ENCODE data around the gene CHEK2. TPM values are rescaled to one million over a fixed set of nuclear protein-coding genes. Genes with fewer than 3 reads are reported as not detected.
"Not testable (repeated sequence)": the region's sequence is repeated elsewhere in the genome, so short reads cannot be mapped to it uniquely, and the experiment has no call there.

Gene CHEK2
- total RNA-seq, 1 donor from 2014 or later = 8.1 TPM

- H3K36me3 ChIP-seq (ENCODE audit: control insufficient read depth, insufficient read depth, low read length) = no peaks in the 10 kb centered on the region
- no peak overlapping the region for H3K4me3 ChIP-seq (ENCODE audit: low read depth, low read length)
- TF ChIP-seq CTCF (IDR thresholded peaks at IDR 0.05; ENCODE audit: insufficient read depth, low read length, poor library complexity, severe bottlenecking) = no peak
- DNase-seq (ENCODE audit: low read depth) = no peak
- no peaks in the 10 kb centered on the region for H3K27me3 ChIP-seq (ENCODE audit: control insufficient read depth, insufficient read depth, low read length)
These were observed 30.3 kb downstream of the CHEK2 start for GRCh38 chr22:28711341-28711740.

GRCh38 chr22:28710576-28711191, 30.9 kb downstream of the CHEK2 start:
- TF ChIP-seq CTCF (IDR thresholded peaks at IDR 0.05; ENCODE audit: insufficient read depth, low read length, poor library complexity, severe bottlenecking) = no peak
- no peak for DNase-seq (ENCODE audit: low read depth)
- H3K27me3 ChIP-seq (ENCODE audit: control insufficient read depth, insufficient read depth, low read length) = no peaks in the 10 kb centered on the region
- no peaks in the 10 kb centered on the region for H3K36me3 ChIP-seq (ENCODE audit: control insufficient read depth, insufficient read depth, low read length)
- no peak overlapping the region for H3K4me3 ChIP-seq (ENCODE audit: low read depth, low read length)

GRCh38 chr22:28710107-28710506, 31.5 kb downstream of the CHEK2 start:
- no peak for TF ChIP-seq CTCF (IDR thresholded peaks at IDR 0.05; ENCODE audit: insufficient read depth, low read length, poor library complexity, severe bottlenecking)
- no peaks in the 10 kb centered on the region for H3K36me3 ChIP-seq (ENCODE audit: control insufficient read depth, insufficient read depth, low read length)
- H3K27me3 ChIP-seq (ENCODE audit: control insufficient read depth, insufficient read depth, low read length) = no peaks in the 10 kb centered on the region
- DNase-seq (ENCODE audit: low read depth) = no peak
- no peak overlapping the region for H3K4me3 ChIP-seq (ENCODE audit: low read depth, low read length)

- Histone ChIP-seq H3K36me3 (ENCODE audit: control insufficient read depth, insufficient read depth, low read length) (no peaks in the 10 kb centered on the region), H3K4me3 (ENCODE audit: low read depth, low read length) (no peak overlapping the region), H3K27me3 (ENCODE audit: control insufficient read depth, insufficient read depth, low read length) (no peaks in the 10 kb centered on the region)
- TF ChIP-seq CTCF (IDR thresholded peaks at IDR 0.05; ENCODE audit: insufficient read depth, low read length, poor library complexity, severe bottlenecking) = no peak
- no peak for DNase-seq (ENCODE audit: low read depth)
These were observed 34.8 kb downstream of the CHEK2 start for GRCh38 chr22:28706845-28707244.

GRCh38 chr22:28703436-28703835, 38.2 kb downstream of the CHEK2 start:
- no peak for TF ChIP-seq CTCF (IDR thresholded peaks at IDR 0.05; ENCODE audit: insufficient read depth, low read length, poor library complexity, severe bottlenecking)
- no peaks in the 10 kb centered on the region for H3K36me3 ChIP-seq (ENCODE audit: control insufficient read depth, insufficient read depth, low read length)
- no peak for DNase-seq (ENCODE audit: low read depth)

GRCh38 chr22:28702891-28703290, 38.7 kb downstream of the CHEK2 start:
- Histone ChIP-seq H3K27me3 (ENCODE audit: control insufficient read depth, insufficient read depth, low read length) (no peaks in the 10 kb centered on the region), H3K36me3 (ENCODE audit: control insufficient read depth, insufficient read depth, low read length) (no peaks in the 10 kb centered on the region), H3K4me3 (ENCODE audit: low read depth, low read length) (no peak overlapping the region)
- TF ChIP-seq CTCF (IDR thresholded peaks at IDR 0.05; ENCODE audit: insufficient read depth, low read length, poor library complexity, severe bottlenecking) = no peak
- no peak for DNase-seq (ENCODE audit: low read depth)

More at GRCh38 chr22:28703436-28703835, 38.2 kb downstream of the CHEK2 start:
- H3K4me3 ChIP-seq (ENCODE audit: low read depth, low read length) = no peak overlapping the region
- no peaks in the 10 kb centered on the region for H3K27me3 ChIP-seq (ENCODE audit: control insufficient read depth, insufficient read depth, low read length)

- H3K27me3 ChIP-seq (ENCODE audit: control insufficient read depth, insufficient read depth, low read length) = not testable (repeated sequence)
These were observed 48.4 kb downstream of the CHEK2 start for GRCh38 chr22:28693041-28693760.

GRCh38 chr22:28689796-28690195, 51.8 kb downstream of the CHEK2 start:
- not testable (repeated sequence) for DNase-seq (ENCODE audit: low read depth); H3K27me3 ChIP-seq (ENCODE audit: control insufficient read depth, insufficient read depth, low read length); H3K36me3 ChIP-seq (ENCODE audit: control insufficient read depth, insufficient read depth, low read length); H3K4me3 ChIP-seq (ENCODE audit: low read depth, low read length)

More at GRCh38 chr22:28693041-28693760, 48.4 kb downstream of the CHEK2 start:
- not testable (repeated sequence) for H3K36me3 ChIP-seq (ENCODE audit: control insufficient read depth, insufficient read depth, low read length); H3K4me3 ChIP-seq (ENCODE audit: low read depth, low read length); DNase-seq (ENCODE audit: low read depth)
